ENCODE data around the gene FHDC1.
A peak's percentile ranks its signal among the peaks of the same experiment; 100 is the strongest.
"Not testable (repeated sequence)": the region's sequence is repeated elsewhere in the genome, so short reads cannot be mapped to it uniquely, and the experiment has no call there.

FHDC1 gene, protein sequence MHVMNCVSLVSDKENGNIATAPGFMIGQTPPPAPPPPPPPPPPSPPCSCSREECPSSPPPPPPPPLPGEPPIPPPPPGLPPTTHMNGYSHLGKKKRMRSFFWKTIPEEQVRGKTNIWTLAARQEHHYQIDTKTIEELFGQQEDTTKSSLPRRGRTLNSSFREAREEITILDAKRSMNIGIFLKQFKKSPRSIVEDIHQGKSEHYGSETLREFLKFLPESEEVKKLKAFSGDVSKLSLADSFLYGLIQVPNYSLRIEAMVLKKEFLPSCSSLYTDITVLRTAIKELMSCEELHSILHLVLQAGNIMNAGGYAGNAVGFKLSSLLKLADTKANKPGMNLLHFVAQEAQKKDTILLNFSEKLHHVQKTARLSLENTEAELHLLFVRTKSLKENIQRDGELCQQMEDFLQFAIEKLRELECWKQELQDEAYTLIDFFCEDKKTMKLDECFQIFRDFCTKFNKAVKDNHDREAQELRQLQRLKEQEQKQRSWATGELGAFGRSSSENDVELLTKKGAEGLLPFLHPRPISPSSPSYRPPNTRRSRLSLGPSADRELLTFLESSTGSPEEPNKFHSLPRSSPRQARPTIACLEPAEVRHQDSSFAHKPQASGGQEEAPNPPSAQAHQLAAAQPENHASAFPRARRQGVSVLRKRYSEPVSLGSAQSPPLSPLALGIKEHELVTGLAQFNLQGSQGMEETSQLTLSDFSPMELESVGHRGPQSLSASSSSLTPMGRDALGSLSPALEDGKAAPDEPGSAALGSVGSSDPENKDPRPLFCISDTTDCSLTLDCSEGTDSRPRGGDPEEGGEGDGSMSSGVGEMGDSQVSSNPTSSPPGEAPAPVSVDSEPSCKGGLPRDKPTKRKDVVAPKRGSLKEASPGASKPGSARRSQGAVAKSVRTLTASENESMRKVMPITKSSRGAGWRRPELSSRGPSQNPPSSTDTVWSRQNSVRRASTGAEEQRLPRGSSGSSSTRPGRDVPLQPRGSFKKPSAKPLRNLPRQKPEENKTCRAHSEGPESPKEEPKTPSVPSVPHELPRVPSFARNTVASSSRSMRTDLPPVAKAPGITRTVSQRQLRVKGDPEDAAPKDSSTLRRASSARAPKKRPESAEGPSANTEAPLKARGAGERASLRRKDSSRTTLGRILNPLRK

DNA sequence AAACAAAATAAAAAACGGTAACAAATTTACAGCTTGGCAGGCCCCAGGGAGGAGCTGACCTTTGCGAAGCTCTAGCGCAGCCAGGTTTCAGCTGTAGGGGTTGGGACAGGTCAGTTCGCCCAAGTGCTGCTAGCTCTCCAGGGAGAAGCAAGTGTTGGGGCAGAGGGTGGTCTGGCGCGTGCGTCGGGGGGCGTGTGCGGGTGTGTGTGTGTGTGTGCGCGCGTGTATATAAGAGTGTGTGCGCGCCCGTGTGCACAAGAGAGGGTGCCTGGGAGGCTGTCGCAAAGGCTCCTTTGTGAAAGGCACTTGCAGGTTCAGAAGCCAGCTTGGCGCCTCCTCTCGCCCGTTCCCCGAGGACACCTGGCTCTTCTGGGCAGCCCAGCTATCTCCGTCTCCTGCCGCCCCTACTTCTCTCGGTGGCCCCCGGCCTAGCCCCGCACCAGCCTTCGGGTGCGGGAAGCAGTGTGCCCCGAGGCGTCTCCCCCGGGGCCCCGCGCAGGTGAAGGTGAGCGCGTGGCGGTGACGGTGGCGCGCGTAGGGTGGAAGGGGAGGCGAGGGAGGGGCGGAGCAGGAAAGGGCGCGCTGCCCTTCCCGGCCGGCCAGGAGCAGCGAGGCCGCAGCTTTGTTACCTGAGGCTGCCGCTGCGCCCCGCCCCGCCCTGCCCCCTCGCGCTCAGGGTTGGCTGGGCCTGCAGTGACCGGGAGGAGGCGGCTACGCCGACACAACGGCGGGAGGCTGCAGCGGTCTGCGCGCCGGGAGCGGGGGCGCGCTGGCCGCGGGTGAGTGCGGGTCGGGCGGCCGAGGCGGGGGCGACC lies at the start of gene FHDC1:
TSS of gene FHDC1 (plus strand) at position 693 of the 815 bp plus-strand sequence. CDS start 6,735 bp downstream, outside the sequence.
- Mint-ChIP-seq H3K4me1 (peaks cover 19% of the 10 kb centered on the region), H3K4me3 (peak within 1 kb of the TSS; percentile 70), H3K27me3 (peaks cover 62% of the 10 kb centered on the region), H3K9me3 (no peaks in the 10 kb centered on the region), H3K27ac (ENCODE audit: low read depth) (no peak within 1 kb of the TSS), H3K36me3 (ENCODE audit: insufficient read depth) (peaks cover 1% of the 10 kb centered on the region)
- DNase-seq (ENCODE audit: low spot score in 2 of 2) (no peak), ATAC-seq (replicated peaks; ENCODE audit: extremely low read depth, poor library complexity, severe bottlenecking) (no peak)

- DNase-seq (ENCODE audit: low spot score in 2 of 2) (no peak), ATAC-seq (replicated peaks; ENCODE audit: extremely low read depth, poor library complexity, severe bottlenecking) (no peak)
- Mint-ChIP-seq H3K9me3 (no peaks in the 10 kb centered on the region), H3K27me3 (no peaks in the 10 kb centered on the region), H3K4me1 (no peaks in the 10 kb centered on the region), H3K36me3 (ENCODE audit: insufficient read depth) (peaks cover 7% of the 10 kb centered on the region), H3K4me3 (no peak overlapping the region), H3K27ac (ENCODE audit: low read depth) (no peak overlapping the region)
These were observed 48.1 kb upstream of the FHDC1 start for GRCh38 chr4:152887981-152888380.

- H3K36me3 Mint-ChIP-seq (ENCODE audit: insufficient read depth) = peaks cover 6% of the 10 kb centered on the region
- H3K27ac Mint-ChIP-seq (ENCODE audit: low read depth) = no peak overlapping the region
- ATAC-seq (replicated peaks; ENCODE audit: extremely low read depth, poor library complexity, severe bottlenecking) = no peak
- DNase-seq (ENCODE audit: low spot score in 2 of 2) = no peak
- H3K27me3 Mint-ChIP-seq = no peaks in the 10 kb centered on the region
- no peaks in the 10 kb centered on the region for H3K9me3 Mint-ChIP-seq
- H3K4me3 Mint-ChIP-seq = no peak overlapping the region
- peaks cover 6% of the 10 kb centered on the region for H3K4me1 Mint-ChIP-seq
These were observed 43.1 kb upstream of the FHDC1 start for GRCh38 chr4:152892974-152893373.

- DNase-seq (ENCODE audit: low spot score in 2 of 2) (no peak), ATAC-seq (replicated peaks; ENCODE audit: extremely low read depth, poor library complexity, severe bottlenecking) (no peak)
- Mint-ChIP-seq H3K36me3 (ENCODE audit: insufficient read depth) (peaks cover 7% of the 10 kb centered on the region), H3K27ac (ENCODE audit: low read depth) (no peak overlapping the region), H3K4me3 (no peak overlapping the region), H3K27me3 (no peaks in the 10 kb centered on the region), H3K4me1 (peaks cover 6% of the 10 kb centered on the region), H3K9me3 (no peaks in the 10 kb centered on the region)
These were observed 41.5 kb upstream of the FHDC1 start for GRCh38 chr4:152894673-152895072.

- Mint-ChIP-seq H3K4me1 (peaks cover 6% of the 10 kb centered on the region), H3K36me3 (ENCODE audit: insufficient read depth) (peaks cover 4% of the 10 kb centered on the region), H3K4me3 (no peak overlapping the region), H3K27ac (ENCODE audit: low read depth) (no peak overlapping the region), H3K27me3 (no peaks in the 10 kb centered on the region), H3K9me3 (no peaks in the 10 kb centered on the region)
- DNase-seq (ENCODE audit: low spot score in 2 of 2) (no peak), ATAC-seq (replicated peaks; ENCODE audit: extremely low read depth, poor library complexity, severe bottlenecking) (no peak)
These were observed 39.3 kb upstream of the FHDC1 start for GRCh38 chr4:152896811-152897210.

DNA sequence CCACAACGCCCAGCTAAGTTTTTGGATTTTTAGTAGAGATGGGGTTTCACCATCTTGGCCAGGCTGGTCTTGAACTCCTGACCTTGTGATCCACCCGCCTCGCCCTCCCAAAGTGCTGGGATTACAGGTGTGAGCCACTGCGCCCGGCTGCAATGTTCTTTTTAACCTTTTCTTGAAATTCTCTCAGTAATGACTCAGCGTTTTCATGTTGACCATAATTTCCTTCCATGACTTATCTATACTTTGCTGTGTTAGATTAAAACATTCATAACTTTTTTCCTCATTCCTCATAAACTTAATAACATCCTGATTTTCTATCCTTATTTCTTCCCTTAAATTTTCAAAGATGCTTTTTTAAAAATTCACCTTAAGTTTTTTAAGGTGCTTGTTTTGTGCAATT lies 38.0 kb upstream of the FHDC1 start:
- not testable (repeated sequence) for H3K9me3 Mint-ChIP-seq; H3K27me3 Mint-ChIP-seq; H3K36me3 Mint-ChIP-seq (ENCODE audit: insufficient read depth); H3K4me3 Mint-ChIP-seq; ATAC-seq (replicated peaks; ENCODE audit: extremely low read depth, poor library complexity, severe bottlenecking); H3K27ac Mint-ChIP-seq (ENCODE audit: low read depth); H3K4me1 Mint-ChIP-seq; DNase-seq (ENCODE audit: low spot score in 2 of 2)

DNA sequence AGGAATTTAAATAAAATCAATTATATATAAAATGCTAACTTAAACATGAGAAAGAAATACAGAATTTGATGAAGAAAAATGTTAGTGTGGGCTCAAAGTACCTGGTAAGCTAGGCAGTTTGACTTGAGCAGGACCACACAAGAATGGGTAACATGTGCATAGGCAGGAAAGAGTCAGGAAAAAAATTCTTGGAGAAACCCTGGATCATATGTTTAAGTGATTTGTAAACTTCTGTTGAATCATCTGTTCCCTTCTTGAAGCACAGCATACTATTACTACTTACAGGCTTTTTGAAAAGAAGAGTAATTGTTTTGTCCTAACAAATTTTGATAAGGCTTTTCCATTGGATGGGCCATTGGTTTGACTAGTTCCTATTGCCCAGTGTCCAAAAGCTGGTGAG lies 37.5 kb upstream of the FHDC1 start:
- no peak overlapping the region for H3K27ac Mint-ChIP-seq (ENCODE audit: low read depth)
- no peaks in the 10 kb centered on the region for H3K9me3 Mint-ChIP-seq
- DNase-seq (ENCODE audit: low spot score in 2 of 2) = no peak
- H3K4me1 Mint-ChIP-seq = peaks cover 6% of the 10 kb centered on the region
- H3K4me3 Mint-ChIP-seq = no peak overlapping the region
- peaks cover 5% of the 10 kb centered on the region for H3K36me3 Mint-ChIP-seq (ENCODE audit: insufficient read depth)
- H3K27me3 Mint-ChIP-seq = no peaks in the 10 kb centered on the region
- no peak for ATAC-seq (replicated peaks; ENCODE audit: extremely low read depth, poor library complexity, severe bottlenecking)

- peaks cover 6% of the 10 kb centered on the region for H3K4me1 Mint-ChIP-seq
- no peak overlapping the region for H3K27ac Mint-ChIP-seq (ENCODE audit: low read depth)
- peaks cover 8% of the 10 kb centered on the region for H3K36me3 Mint-ChIP-seq (ENCODE audit: insufficient read depth)
- DNase-seq (ENCODE audit: low spot score in 2 of 2) = no peak
- no peaks in the 10 kb centered on the region for H3K27me3 Mint-ChIP-seq
- ATAC-seq (replicated peaks; ENCODE audit: extremely low read depth, poor library complexity, severe bottlenecking) = no peak
- peaks cover 4% of the 10 kb centered on the region for H3K9me3 Mint-ChIP-seq
- no peak overlapping the region for H3K4me3 Mint-ChIP-seq
These were observed 35.7 kb upstream of the FHDC1 start for GRCh38 chr4:152900395-152900794.

DNA sequence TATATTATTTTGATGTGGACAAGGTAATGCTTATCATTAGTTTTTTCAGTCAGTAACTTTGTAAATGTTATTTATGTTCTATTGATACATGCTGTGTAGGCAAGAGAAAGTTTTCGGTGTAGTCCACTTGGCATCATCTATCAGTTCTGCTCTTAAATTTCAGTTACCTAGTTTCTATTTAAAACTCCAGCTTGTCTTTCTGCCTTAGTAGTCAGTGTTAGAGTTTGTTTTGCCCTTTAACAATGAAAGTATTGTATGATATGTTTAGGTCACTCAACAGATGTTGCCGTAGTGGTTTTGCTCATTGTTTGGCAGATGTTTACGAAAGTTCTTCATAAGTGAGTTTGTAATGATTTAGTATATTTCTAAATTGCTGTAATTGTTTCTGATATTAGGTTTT lies 34.9 kb upstream of the FHDC1 start:
- H3K4me3 Mint-ChIP-seq = no peak overlapping the region
- no peaks in the 10 kb centered on the region for H3K4me1 Mint-ChIP-seq
- no peak overlapping the region for H3K27ac Mint-ChIP-seq (ENCODE audit: low read depth)
- peaks cover 8% of the 10 kb centered on the region for H3K36me3 Mint-ChIP-seq (ENCODE audit: insufficient read depth)
- ATAC-seq (replicated peaks; ENCODE audit: extremely low read depth, poor library complexity, severe bottlenecking) (no peak), DNase-seq (ENCODE audit: low spot score in 2 of 2) (no peak)
- H3K9me3 Mint-ChIP-seq = peaks cover 4% of the 10 kb centered on the region
- no peaks in the 10 kb centered on the region for H3K27me3 Mint-ChIP-seq

GRCh38 chr4:152903658-152904057 lies 32.5 kb upstream of the FHDC1 start:
- H3K9me3 Mint-ChIP-seq = peaks cover 4% of the 10 kb centered on the region
- no peaks in the 10 kb centered on the region for H3K4me1 Mint-ChIP-seq
- H3K27me3 Mint-ChIP-seq = no peaks in the 10 kb centered on the region
- ATAC-seq (replicated peaks; ENCODE audit: extremely low read depth, poor library complexity, severe bottlenecking) (no peak), DNase-seq (ENCODE audit: low spot score in 2 of 2) (no peak)
- H3K4me3 Mint-ChIP-seq = no peak overlapping the region
- no peak overlapping the region for H3K27ac Mint-ChIP-seq (ENCODE audit: low read depth)
- peaks cover 5% of the 10 kb centered on the region for H3K36me3 Mint-ChIP-seq (ENCODE audit: insufficient read depth)

DNA sequence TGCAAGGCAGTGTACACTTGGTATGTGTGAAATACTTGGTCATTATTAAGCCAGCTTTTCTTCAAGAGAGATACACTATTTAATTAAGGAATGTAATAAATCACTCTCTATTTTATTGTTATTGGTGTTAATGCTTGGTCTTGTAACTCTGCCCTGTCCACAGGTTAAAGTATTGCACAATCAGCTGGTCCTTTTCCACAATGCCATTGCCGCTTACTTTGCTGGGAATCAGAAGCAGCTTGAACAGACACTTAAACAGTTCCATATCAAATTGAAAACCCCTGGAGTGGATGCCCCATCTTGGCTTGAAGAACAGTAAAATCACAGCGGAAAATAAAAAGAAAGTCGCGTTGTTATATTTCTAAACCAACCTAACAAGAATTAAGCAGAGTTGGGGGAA lies 26.2 kb upstream of the FHDC1 start:
- H3K36me3 Mint-ChIP-seq (ENCODE audit: insufficient read depth) = peaks cover 2% of the 10 kb centered on the region
- no peaks in the 10 kb centered on the region for H3K4me1 Mint-ChIP-seq
- no peaks in the 10 kb centered on the region for H3K9me3 Mint-ChIP-seq

DNA sequence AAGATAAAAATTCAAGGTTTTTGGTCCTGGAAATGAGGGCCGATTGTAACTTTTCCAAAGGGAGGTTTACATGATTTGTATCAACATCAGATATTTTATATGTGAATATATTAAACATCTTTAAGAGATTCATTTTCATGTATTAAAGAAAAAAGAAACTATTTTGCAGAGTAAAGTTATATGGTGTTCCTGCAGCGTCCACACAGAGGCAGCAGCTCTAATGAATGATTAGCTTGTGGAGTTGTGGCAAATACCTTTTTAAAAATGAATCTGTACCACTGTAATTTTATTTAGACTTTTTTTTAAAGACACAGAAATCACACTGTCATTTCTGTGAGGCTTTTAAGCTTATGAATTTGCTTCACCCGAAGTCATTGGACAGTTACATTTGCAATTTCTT lies 25.6 kb upstream of the FHDC1 start:
- peaks cover 2% of the 10 kb centered on the region for H3K36me3 Mint-ChIP-seq (ENCODE audit: insufficient read depth)
- H3K9me3 Mint-ChIP-seq = no peaks in the 10 kb centered on the region
- DNase-seq (ENCODE audit: low spot score in 2 of 2) (no peak), ATAC-seq (replicated peaks; ENCODE audit: extremely low read depth, poor library complexity, severe bottlenecking) (no peak)
- H3K27me3 Mint-ChIP-seq = no peaks in the 10 kb centered on the region
- no peaks in the 10 kb centered on the region for H3K4me1 Mint-ChIP-seq
- no peak overlapping the region for H3K27ac Mint-ChIP-seq (ENCODE audit: low read depth)
- H3K4me3 Mint-ChIP-seq = no peak overlapping the region

More for the DNA sequence above, 26.2 kb upstream of the FHDC1 start:
- ATAC-seq (replicated peaks; ENCODE audit: extremely low read depth, poor library complexity, severe bottlenecking) = no peak
- Mint-ChIP-seq H3K4me3 (no peak overlapping the region), H3K27me3 (no peaks in the 10 kb centered on the region), H3K27ac (ENCODE audit: low read depth) (no peak overlapping the region)
- DNase-seq (ENCODE audit: low spot score in 2 of 2) = no peak

All from central memory CD8-positive, alpha-beta T cell (primary cell).